LNCaP clone FGC (cell line): ENCODE measurements around the gene TENM3.

Source experiments
- DNase-seq: peaks from one replicate; pipeline ENCODE4 v3.0.0-alpha.2; 2011; ENCODE audit warnings: low read depth
- H3K4me3 ChIP-seq: 2 replicates; pipeline ENCODE4 v1.5.1; 2011; ENCODE audit warnings: mild to moderate bottlenecking, low read depth, low read length, control low read depth
- TF ChIP-seq, protein P1 (sequence below): IDR thresholded peaks from 2 replicates; pipeline ENCODE4 v1.5.1; 2012; ENCODE audit warnings: mild to moderate bottlenecking; ENCODE audit not compliant: control insufficient read depth, insufficient read depth; ENCODE audit errors: extremely low read depth

TENM3 gene

DNA sequence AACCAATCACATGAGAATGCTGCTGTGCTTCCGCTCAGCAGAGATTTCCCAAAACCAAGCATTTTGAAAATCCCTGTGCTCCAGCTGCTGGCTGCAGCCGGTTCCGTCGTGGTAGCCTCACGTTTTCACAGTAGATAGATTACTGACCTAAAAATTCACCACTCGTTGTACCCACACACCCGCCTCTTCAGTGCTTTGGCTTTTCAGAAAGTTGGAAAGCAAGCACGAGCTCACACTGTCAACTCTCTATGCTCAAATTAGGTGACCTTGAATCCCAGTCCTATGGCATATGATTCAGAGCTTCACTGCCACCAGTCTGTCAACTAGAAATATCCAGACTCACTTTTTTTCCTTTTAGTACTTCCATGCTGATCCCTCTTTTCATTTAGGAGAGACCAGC is 505.1 kb downstream of the TENM3 start:
- H3K4me3 ChIP-seq = no peak overlapping the region
- no peak for DNase-seq
- TF ChIP-seq, protein P1, sequence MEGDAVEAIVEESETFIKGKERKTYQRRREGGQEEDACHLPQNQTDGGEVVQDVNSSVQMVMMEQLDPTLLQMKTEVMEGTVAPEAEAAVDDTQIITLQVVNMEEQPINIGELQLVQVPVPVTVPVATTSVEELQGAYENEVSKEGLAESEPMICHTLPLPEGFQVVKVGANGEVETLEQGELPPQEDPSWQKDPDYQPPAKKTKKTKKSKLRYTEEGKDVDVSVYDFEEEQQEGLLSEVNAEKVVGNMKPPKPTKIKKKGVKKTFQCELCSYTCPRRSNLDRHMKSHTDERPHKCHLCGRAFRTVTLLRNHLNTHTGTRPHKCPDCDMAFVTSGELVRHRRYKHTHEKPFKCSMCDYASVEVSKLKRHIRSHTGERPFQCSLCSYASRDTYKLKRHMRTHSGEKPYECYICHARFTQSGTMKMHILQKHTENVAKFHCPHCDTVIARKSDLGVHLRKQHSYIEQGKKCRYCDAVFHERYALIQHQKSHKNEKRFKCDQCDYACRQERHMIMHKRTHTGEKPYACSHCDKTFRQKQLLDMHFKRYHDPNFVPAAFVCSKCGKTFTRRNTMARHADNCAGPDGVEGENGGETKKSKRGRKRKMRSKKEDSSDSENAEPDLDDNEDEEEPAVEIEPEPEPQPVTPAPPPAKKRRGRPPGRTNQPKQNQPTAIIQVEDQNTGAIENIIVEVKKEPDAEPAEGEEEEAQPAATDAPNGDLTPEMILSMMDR = no peak

DNA sequence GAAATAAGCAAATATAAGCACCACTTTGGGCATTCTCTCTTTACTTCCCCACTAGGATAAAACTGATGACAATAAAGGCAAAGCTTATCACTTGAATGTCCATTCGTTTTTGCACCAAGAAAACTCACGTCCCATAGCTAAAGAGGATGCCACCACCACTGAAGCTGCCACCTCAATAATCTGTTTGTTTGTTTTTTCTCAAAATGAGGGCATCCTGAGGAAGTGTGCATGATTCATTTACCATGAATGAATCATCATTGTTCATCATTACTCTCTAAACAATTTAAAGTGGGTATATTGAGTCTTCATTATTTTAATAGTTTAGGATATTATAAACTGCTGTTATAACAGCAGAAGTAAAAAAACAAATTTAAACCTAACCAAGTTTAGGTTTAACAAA is 505.7 kb downstream of the TENM3 start:
- no peak for DNase-seq
- H3K4me3 ChIP-seq = no peak overlapping the region
- TF ChIP-seq, protein P1 = no peak

DNA sequence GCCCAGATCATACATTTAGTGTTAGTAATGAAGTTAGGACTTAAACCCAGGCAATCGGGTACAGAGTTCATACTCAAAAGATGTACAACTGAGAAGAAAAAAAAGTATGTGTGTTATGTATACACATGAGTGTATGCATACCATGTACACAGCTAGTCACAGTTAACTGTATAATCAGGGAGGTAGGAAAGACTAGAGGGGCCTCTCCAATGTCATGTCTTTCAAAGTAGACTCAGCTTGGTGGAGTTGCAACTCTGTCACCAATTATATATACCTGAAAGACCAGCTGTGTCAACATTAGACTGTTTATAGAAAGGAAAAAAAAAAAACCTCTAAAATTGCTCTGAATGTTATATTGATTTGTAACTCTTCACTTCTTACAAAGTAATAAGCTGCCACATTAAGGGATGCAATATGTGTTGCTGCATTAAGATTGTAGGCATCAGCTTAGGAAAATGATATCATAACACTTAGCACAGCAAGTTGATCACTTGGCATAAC is 506.5 kb downstream of the TENM3 start:
- DNase-seq = no peak
- no peak overlapping the region for H3K4me3 ChIP-seq
- TF ChIP-seq, protein P1 = no peak

DNA sequence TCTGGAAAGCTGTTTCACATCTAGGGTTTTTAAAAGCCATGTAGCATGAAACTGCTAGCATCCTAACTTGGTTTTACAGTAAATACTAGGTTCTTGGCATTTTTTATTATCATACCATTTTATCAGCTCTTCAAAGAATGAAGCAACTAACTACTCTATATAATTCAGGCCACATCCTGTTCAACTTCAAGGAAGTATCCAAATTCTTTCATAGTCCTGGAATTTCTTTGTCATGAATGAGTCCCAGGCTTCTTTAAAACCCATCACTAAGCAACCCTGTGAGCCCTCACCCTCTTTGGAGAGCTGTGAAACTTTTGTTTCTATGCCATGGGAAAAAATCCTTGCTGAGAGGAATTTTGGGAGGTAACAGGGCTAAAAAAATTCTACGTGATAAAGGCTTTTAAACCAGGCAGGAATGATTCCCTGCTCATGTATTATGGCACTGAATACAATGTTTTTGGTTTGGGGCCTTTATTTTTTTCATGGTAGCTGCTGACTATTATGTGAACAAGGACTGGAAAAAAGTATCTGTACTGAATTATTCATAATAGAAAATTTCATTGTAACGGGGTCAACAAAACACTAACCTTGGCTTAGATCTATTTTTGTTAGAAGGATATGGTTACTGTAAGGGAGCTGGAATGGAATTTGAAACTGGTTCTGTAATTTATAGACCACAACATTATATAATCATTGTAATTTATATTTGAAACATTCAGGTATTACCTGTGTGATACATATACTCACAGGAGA is 509.1 kb downstream of the TENM3 start:
- no peak overlapping the region for H3K4me3 ChIP-seq
- no peak for DNase-seq
- TF ChIP-seq, protein P1 = no peak

DNA sequence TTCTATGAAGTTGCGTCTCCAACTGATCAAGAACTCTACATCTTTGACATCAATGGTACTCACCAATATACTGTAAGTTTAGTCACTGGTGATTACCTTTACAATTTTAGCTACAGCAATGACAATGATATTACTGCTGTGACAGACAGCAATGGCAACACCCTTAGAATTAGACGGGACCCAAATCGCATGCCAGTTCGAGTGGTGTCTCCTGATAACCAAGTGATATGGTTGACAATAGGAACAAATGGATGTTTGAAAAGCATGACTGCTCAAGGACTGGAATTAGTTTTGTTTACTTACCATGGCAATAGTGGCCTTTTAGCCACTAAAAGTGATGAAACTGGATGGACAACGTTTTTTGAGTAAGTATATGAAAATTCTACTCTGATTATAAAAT is 511.7 kb downstream of the TENM3 start:
- TF ChIP-seq, protein P1 = no peak
- no peak overlapping the region for H3K4me3 ChIP-seq
- DNase-seq = no peak

DNA sequence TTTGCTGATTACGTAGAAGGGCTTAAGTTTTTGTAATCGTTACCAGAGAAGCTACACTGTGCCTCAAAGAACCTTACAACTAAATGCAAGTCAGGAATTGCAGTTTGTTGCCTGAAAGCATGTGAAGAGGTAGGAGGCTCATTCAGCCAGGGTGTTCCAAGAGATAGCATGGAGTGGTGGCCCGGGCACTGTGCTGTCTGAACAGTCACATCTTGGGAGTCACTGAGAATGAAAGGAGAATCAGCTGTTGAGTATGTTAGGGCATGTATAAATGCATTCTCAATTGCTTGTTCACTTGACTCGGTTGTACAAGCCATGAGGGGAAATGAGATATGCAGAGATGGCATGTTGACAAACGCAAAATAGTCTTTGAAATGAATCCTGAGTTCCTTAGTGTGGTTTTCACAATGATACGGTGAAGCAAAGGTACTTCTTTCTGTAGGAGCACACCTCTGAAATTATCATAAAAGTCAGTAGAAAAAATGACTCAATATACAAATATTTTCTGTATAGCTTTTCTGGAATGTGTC is 513.0 kb downstream of the TENM3 start:
- TF ChIP-seq, protein P1 = no peak
- no peak for DNase-seq
- H3K4me3 ChIP-seq = no peak overlapping the region

DNA sequence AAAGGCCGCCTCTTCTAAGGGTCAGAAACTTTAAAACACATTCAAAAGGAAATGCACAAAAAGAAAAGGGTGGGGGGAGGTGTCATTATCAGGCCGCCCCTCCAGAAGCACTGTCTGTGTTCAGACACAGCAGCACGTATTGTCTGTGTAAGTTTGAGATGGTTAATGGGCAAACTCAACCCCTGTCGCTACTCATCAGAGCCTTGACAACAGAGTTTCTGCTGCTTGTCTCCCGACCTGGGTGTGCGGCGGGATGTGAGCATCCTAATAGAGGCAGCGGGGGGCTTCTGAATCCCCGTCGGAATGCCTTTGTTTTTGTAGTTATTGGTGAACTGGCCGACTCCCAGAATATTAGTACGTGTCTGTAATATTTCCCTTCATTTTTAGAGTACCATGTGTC is 515.1 kb downstream of the TENM3 start:
- no peak overlapping the region for H3K4me3 ChIP-seq
- no peak for DNase-seq
- TF ChIP-seq, protein P1 = no peak
